ENCODE results near the gene ST6GALNAC2.

The ST6GALNAC2 gene

GRCh38 chr17:76599694-76600460, 14.2 kb upstream of the ST6GALNAC2 start:
- no peak for DNase-seq

GRCh38 chr17:76598004-76598439, 12.4 kb upstream of the ST6GALNAC2 start:
- DNase-seq, result peak; percentile 75

GRCh38 chr17:76597156-76598003, 11.7 kb upstream of the ST6GALNAC2 start:
- DNase-seq, result peak; percentile 39

- DNase-seq, result no peak
Observed at GRCh38 chr17:76594690-76595089, 9.0 kb upstream of the ST6GALNAC2 start.

- no peak for DNase-seq
Observed at GRCh38 chr17:76593959-76594358, 8.3 kb upstream of the ST6GALNAC2 start.

GRCh38 chr17:76593384-76593826, 7.7 kb upstream of the ST6GALNAC2 start:
- DNase-seq, result peak; percentile 45

- no peak for DNase-seq
Observed at GRCh38 chr17:76588182-76588581, 2.5 kb upstream of the ST6GALNAC2 start.

GRCh38 chr17:76586741-76587487, 1.3 kb upstream of the ST6GALNAC2 start:
- DNase-seq, result peak; percentile 78

GRCh38 chr17:76585033-76585648, 519 bp downstream of the ST6GALNAC2 start:
- DNase-seq, result no peak

GRCh38 chr17:76584427-76585032, 1.1 kb downstream of the ST6GALNAC2 start:
- DNase-seq, result no peak

- no peak for DNase-seq
Observed at GRCh38 chr17:76582660-76583059, 3.0 kb downstream of the ST6GALNAC2 start.

GRCh38 chr17:76581515-76581914, 4.1 kb downstream of the ST6GALNAC2 start:
- DNase-seq, result no peak

- DNase-seq, result no peak
Observed at GRCh38 chr17:76579281-76579680, 6.4 kb downstream of the ST6GALNAC2 start.

- DNase-seq, result no peak
Observed at GRCh38 chr17:76578376-76578775, 7.3 kb downstream of the ST6GALNAC2 start.

GRCh38 chr17:76577876-76578275, 7.8 kb downstream of the ST6GALNAC2 start:
- no peak for DNase-seq

GRCh38 chr17:76576189-76576588, 9.5 kb downstream of the ST6GALNAC2 start:
- no peak for DNase-seq

GRCh38 chr17:76575570-76575969, 10.1 kb downstream of the ST6GALNAC2 start:
- DNase-seq, result no peak

- no peak for DNase-seq
Observed at GRCh38 chr17:76574166-76574565, 11.5 kb downstream of the ST6GALNAC2 start.

- DNase-seq, result no peak
Observed at GRCh38 chr17:76573096-76573495, 12.6 kb downstream of the ST6GALNAC2 start.

- no peak for DNase-seq
Observed at GRCh38 chr17:76572201-76572910, 13.3 kb downstream of the ST6GALNAC2 start.

- DNase-seq, result no peak
Observed at GRCh38 chr17:76570877-76571471, 14.7 kb downstream of the ST6GALNAC2 start.

Data from SHP77 treated with DMSO at 0.1 percent for 48 hours (cell line).